Stimulated activated memory B cell treated with anti-CD40 and anti-IgM and Interleukin-4, amounts not matched to agents 10 μg/mL and 1 μg/mL and 100 μg/mL, for 72 hours (primary cell): ENCODE data around the gene NSMCE4A.
"Not testable (repeated sequence)": the region's sequence is repeated elsewhere in the genome, so short reads cannot be mapped to it uniquely, and the experiment has no call there.

Experiments
- ATAC-seq: fragments of 150-1000 bp; cut with Tn5 transposase; 2 replicates; pipeline ENCODE4 v1.10.0; 2021
- H3K27ac Mint-ChIP-seq: one replicate; pipeline ENCODE4 v1.8.0; 2022; ENCODE audit warnings: mild to moderate bottlenecking, mixed read lengths
- H3K27me3 Mint-ChIP-seq: one replicate; pipeline ENCODE4 v1.8.0; 2022; ENCODE audit warnings: mixed read lengths
- H3K36me3 Mint-ChIP-seq: one replicate; pipeline ENCODE4 v1.8.0; 2022; ENCODE audit warnings: mixed read lengths
- H3K4me1 Mint-ChIP-seq: one replicate; pipeline ENCODE4 v1.8.0; 2022; ENCODE audit warnings: mixed read lengths
- H3K4me3 Mint-ChIP-seq: one replicate; pipeline ENCODE4 v1.8.0; 2022; ENCODE audit warnings: mild to moderate bottlenecking, moderate library complexity, mixed read lengths
- H3K9me3 Mint-ChIP-seq: one replicate; pipeline ENCODE4 v1.8.0; 2022; ENCODE audit warnings: mixed read lengths

Gene NSMCE4A

DNA sequence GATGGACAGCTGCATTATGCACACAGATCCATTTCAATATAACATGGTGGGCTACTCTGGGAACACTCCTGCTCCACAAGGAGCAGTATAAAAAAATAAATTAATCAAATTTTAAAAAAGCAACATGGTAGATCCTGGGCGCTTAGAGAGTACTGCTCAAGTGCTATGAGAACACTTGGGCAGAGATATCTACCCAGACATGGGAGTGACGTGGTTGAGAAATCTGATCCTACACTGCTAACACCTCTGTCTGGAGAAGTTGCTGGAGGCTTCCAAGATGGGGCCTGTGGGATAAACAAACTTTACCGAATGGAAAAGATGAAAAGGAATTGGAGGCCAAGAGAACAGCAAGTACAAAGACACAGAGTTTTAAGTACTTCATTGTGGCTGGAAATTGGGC is 9.0 kb downstream of the NSMCE4A start:
- no peak for ATAC-seq
- Mint-ChIP-seq H3K9me3 (no peaks in the 10 kb centered on the region), H3K36me3 (peaks cover 24% of the 10 kb centered on the region), H3K27me3 (no peaks in the 10 kb centered on the region), H3K4me1 (no peaks in the 10 kb centered on the region), H3K27ac (no peak overlapping the region), H3K4me3 (no peak overlapping the region)

- Mint-ChIP-seq H3K27ac (no peak overlapping the region), H3K36me3 (peaks cover 41% of the 10 kb centered on the region), H3K4me3 (no peak overlapping the region), H3K9me3 (no peaks in the 10 kb centered on the region), H3K27me3 (no peaks in the 10 kb centered on the region), H3K4me1 (no peaks in the 10 kb centered on the region)
- no peak for ATAC-seq
Observed at GRCh38 chr10:121961456-121961855, 13.6 kb downstream of the NSMCE4A start.

DNA sequence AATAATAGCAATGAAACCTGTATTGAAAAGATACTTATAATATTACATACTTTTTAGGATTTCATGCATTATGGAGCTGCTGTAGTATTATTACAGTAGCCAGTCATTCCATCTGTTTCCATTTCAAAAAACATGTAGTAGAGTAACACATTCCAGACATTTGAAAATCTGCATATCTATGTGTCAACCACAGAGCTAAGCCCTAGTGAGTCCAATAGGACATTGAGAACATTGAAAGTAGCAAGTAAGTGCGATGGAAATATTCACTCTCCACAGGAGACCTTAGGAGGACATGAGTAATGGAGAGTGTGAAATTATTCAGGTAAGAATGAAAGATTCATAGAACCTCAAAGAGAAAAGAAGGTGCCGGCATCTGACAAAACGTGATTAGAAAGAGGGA is 15.3 kb downstream of the NSMCE4A start:
- no peak overlapping the region for H3K27ac Mint-ChIP-seq
- no peak for ATAC-seq
- H3K36me3 Mint-ChIP-seq = peaks cover 44% of the 10 kb centered on the region

GRCh38 chr10:121956111-121957061 is 18.6 kb downstream of the NSMCE4A start:
- Mint-ChIP-seq H3K4me1 (no peaks in the 10 kb centered on the region), H3K27ac (no peak overlapping the region), H3K9me3 (no peaks in the 10 kb centered on the region), H3K4me3 (no peak overlapping the region), H3K36me3 (peaks cover 47% of the 10 kb centered on the region), H3K27me3 (no peaks in the 10 kb centered on the region)
- ATAC-seq = no peak

More for the DNA sequence above, 15.3 kb downstream of the NSMCE4A start:
- H3K27me3 Mint-ChIP-seq = no peaks in the 10 kb centered on the region
- no peaks in the 10 kb centered on the region for H3K9me3 Mint-ChIP-seq
- H3K4me1 Mint-ChIP-seq = no peaks in the 10 kb centered on the region
- no peak overlapping the region for H3K4me3 Mint-ChIP-seq

GRCh38 chr10:121952226-121952625 is 22.8 kb downstream of the NSMCE4A start:
- Mint-ChIP-seq H3K9me3 (no peaks in the 10 kb centered on the region), H3K36me3 (peaks cover 49% of the 10 kb centered on the region), H3K27ac (no peak overlapping the region), H3K4me1 (no peaks in the 10 kb centered on the region), H3K4me3 (no peak overlapping the region), H3K27me3 (no peaks in the 10 kb centered on the region)
- no peak for ATAC-seq

DNA sequence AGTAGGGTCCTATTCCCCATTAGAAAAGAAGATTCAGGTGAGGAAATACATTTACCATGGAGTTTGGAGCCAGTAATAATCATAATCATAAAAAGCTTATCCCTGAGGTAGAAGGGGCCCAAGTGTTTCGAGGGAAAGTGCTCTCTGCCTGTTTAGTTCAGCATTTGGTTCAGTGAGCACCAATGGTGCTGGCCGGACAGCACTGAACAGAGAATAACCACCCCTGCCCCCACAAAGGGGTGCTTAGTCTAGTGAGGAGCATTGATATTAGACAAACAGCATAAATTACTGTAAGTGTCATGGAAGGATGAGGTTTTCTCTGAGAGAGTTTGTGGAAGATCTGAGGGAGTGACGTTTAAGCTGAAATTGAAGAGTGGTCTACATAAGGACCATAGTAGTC is 25.6 kb downstream of the NSMCE4A start:
- H3K27me3 Mint-ChIP-seq = no peaks in the 10 kb centered on the region
- no peak overlapping the region for H3K4me3 Mint-ChIP-seq
- no peak for ATAC-seq
- H3K9me3 Mint-ChIP-seq = no peaks in the 10 kb centered on the region
- no peak overlapping the region for H3K27ac Mint-ChIP-seq
- no peaks in the 10 kb centered on the region for H3K4me1 Mint-ChIP-seq
- peaks cover 25% of the 10 kb centered on the region for H3K36me3 Mint-ChIP-seq

- Mint-ChIP-seq H3K27me3 (no peaks in the 10 kb centered on the region), H3K36me3 (peaks cover 25% of the 10 kb centered on the region), H3K27ac (no peak overlapping the region), H3K9me3 (no peaks in the 10 kb centered on the region), H3K4me3 (no peak overlapping the region), H3K4me1 (no peaks in the 10 kb centered on the region)
- ATAC-seq = no peak
Observed at GRCh38 chr10:121949049-121949448, 26.0 kb downstream of the NSMCE4A start.

- Mint-ChIP-seq H3K27me3 (no peaks in the 10 kb centered on the region), H3K4me1 (no peaks in the 10 kb centered on the region), H3K9me3 (no peaks in the 10 kb centered on the region), H3K36me3 (peaks cover 17% of the 10 kb centered on the region), H3K4me3 (no peak overlapping the region), H3K27ac (no peak overlapping the region)
- ATAC-seq = no peak
Observed at GRCh38 chr10:121947343-121948330, 27.4 kb downstream of the NSMCE4A start.

GRCh38 chr10:121942749-121943416 is 32.1 kb downstream of the NSMCE4A start:
- Mint-ChIP-seq H3K9me3 (no peaks in the 10 kb centered on the region), H3K27ac (no peak overlapping the region), H3K36me3 (no peaks in the 10 kb centered on the region), H3K27me3 (peaks cover 5% of the 10 kb centered on the region), H3K4me3 (no peak overlapping the region), H3K4me1 (no peaks in the 10 kb centered on the region)
- ATAC-seq = no peak

- Mint-ChIP-seq H3K27ac (no peak overlapping the region), H3K4me3 (no peak overlapping the region), H3K4me1 (no peaks in the 10 kb centered on the region), H3K9me3 (no peaks in the 10 kb centered on the region), H3K36me3 (no peaks in the 10 kb centered on the region), H3K27me3 (peaks cover 14% of the 10 kb centered on the region)
- no peak for ATAC-seq
Observed at GRCh38 chr10:121941532-121941931, 33.5 kb downstream of the NSMCE4A start.

- Mint-ChIP-seq H3K27ac (no peak overlapping the region), H3K4me1 (no peaks in the 10 kb centered on the region), H3K36me3 (no peaks in the 10 kb centered on the region), H3K9me3 (no peaks in the 10 kb centered on the region), H3K27me3 (peaks cover 30% of the 10 kb centered on the region), H3K4me3 (no peak overlapping the region)
- no peak for ATAC-seq
Observed at GRCh38 chr10:121936295-121936694, 38.7 kb downstream of the NSMCE4A start.

- no peak for ATAC-seq
- no peak overlapping the region for H3K4me3 Mint-ChIP-seq
- H3K27ac Mint-ChIP-seq = no peak overlapping the region
- peaks cover 30% of the 10 kb centered on the region for H3K27me3 Mint-ChIP-seq
- H3K4me1 Mint-ChIP-seq = no peaks in the 10 kb centered on the region
- no peaks in the 10 kb centered on the region for H3K36me3 Mint-ChIP-seq
- H3K9me3 Mint-ChIP-seq = no peaks in the 10 kb centered on the region
Observed at GRCh38 chr10:121935702-121936101, 39.3 kb downstream of the NSMCE4A start.

- not testable (repeated sequence) for H3K36me3 Mint-ChIP-seq, ATAC-seq, H3K4me3 Mint-ChIP-seq, H3K9me3 Mint-ChIP-seq, H3K27ac Mint-ChIP-seq
- Mint-ChIP-seq H3K27me3 (peaks cover 16% of the 10 kb centered on the region), H3K4me1 (peaks cover 19% of the 10 kb centered on the region)
Observed at GRCh38 chr10:121930268-121931085, 44.5 kb downstream of the NSMCE4A start.

GRCh38 chr10:121929585-121930267 is 45.3 kb downstream of the NSMCE4A start:
- peaks cover 12% of the 10 kb centered on the region for H3K27me3 Mint-ChIP-seq
- not testable (repeated sequence) for ATAC-seq, H3K27ac Mint-ChIP-seq, H3K36me3 Mint-ChIP-seq, H3K4me3 Mint-ChIP-seq, H3K9me3 Mint-ChIP-seq
- H3K4me1 Mint-ChIP-seq = peaks cover 25% of the 10 kb centered on the region
